GM19468 (cell line): ENCODE measurements around the gene ARAP1.

Source experiments
- ATAC-seq: cut with Tn5 transposase; IDR thresholded peaks from one replicate; pipeline ENCODE4 v1.9.1; 2021; ENCODE audit warnings: mild to moderate bottlenecking, moderate library complexity, moderate number of reproducible peaks; ENCODE audit not compliant: unreplicated experiment; ENCODE audit errors: extremely low read depth

Gene ARAP1

GRCh38 chr11:72709478-72710238 lies 42.5 kb downstream of the ARAP1 start:
- no peak for ATAC-seq

- no peak for ATAC-seq
Observed at GRCh38 chr11:72707032-72707431, 45.2 kb downstream of the ARAP1 start.

GRCh38 chr11:72706579-72706978 lies 45.6 kb downstream of the ARAP1 start:
- ATAC-seq = no peak

DNA sequence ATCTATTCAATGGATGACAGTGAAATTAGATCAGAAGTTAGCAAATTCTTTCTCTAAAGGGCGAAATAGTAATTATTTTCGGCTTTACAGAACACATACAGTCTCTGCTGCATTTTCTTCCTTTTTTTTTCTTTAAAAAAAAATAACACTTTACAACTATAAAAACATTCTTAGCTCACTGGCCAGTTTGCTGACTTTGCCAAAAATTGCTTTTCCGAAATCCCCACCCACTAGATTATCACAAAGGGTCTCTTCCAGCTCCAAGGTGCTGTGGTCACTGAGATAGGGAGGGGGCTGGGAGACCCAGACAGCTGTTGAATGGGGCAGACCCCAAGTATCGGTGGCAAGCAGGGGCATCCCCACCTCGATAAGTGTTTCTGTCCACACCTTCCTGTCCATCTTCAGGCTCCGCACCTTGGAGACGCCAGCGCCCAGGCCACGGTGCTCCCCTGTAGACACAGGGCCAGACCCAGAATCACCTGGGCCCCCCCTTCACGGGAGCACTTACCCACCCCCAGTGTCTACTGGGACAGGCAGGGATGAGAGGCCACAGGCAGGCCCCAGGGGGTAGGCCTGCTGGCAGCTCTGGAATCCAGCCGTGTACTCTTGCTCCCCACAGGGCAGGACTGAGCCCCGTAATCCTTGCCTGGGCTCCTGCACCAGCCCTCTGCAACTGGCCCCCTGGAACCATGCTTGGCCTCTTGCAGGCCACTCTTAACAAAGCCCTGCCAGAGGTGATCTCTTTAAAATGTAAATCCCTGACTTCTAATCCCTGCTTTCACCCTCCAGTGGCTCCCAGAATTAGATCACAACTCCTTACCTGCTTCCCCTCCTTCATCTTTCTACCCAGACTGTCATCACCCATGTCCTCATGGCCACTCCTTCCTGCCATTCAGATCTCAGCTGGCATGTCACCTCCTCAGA lies 46.5 kb downstream of the ARAP1 start:
- ATAC-seq = no peak

GRCh38 chr11:72704783-72705265 lies 47.4 kb downstream of the ARAP1 start:
- ATAC-seq = no peak

GRCh38 chr11:72704028-72704782 lies 48.0 kb downstream of the ARAP1 start:
- no peak for ATAC-seq

DNA sequence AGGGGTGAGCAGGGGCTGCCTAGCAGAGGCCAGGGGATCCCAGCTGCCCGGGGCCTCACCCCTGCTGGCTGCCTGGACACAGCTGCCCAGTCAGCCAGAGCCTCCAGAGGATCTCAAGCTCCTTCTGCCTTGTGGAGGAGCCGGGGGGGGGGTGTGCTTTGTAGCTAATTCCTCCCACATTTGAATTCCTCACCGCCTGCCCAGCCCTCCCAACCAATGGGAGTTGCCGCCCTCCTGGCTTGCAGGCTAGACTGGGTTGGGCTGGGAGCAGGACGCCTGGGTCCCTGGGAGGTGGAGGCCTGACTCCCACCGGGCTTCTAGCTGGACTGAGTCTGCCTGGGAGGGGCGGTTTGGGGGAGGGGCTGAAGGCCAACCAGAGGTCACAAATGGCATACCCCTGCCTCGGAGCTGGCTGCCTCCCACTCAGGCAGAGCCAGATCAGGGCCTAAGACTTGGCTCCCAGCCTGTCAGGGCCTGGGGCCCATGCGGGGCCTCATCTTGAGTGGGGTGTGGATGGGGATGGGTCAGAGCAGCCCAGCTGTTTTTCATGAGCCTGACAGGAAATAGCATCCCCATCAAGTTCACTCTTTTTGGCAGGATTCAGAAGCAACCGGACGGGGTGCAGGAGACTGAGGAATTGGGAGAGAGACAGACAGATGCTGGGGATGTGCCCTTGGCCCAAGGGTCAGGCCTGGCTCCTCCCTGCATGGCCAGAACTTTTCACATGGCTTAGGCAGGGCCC lies 48.8 kb downstream of the ARAP1 start:
- no peak for ATAC-seq

GRCh38 chr11:72702577-72703241 lies 49.5 kb downstream of the ARAP1 start:
- ATAC-seq = no peak

GRCh38 chr11:72702096-72702495 lies 50.1 kb downstream of the ARAP1 start:
- no peak for ATAC-seq

DNA sequence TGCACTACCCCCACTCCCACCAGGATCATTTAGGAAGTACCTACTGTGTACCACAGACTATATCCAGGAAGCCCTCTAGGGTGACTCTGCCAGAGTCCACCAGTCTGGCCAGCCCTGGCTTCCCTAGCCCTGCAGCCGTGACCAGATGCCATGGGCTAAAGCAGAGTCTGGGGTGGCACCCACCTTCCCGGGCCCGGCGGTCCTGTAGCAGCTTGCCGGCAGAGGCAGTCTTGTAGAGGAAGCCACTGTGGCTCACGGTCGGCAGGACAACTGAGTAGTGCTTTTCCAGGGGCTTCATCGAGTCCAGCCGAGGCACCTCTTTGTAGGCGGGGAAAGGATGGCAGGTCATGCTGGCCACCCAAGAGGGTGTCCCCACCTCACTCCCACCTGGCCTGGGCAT lies 50.7 kb downstream of the ARAP1 start:
- no peak for ATAC-seq

DNA sequence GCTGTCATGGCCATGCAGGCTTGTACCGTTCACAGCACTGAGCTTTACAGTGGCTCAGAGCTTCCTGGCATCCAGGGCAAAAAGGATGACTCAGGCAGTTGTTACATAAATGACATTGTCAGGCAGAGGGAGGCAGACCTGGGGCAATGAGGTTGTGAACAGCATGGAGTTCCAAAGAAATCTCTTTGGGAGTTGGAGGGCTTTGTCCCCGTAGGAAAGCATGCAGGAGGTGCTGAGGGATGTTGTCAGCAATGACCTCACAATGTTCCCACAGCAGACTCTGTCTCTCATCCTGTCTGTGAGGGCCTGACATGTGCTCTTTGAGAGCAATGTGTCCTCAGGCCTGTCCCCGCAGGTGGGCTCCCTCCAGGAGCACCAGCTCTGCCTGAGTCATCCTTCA lies 52.1 kb downstream of the ARAP1 start:
- ATAC-seq = no peak

DNA sequence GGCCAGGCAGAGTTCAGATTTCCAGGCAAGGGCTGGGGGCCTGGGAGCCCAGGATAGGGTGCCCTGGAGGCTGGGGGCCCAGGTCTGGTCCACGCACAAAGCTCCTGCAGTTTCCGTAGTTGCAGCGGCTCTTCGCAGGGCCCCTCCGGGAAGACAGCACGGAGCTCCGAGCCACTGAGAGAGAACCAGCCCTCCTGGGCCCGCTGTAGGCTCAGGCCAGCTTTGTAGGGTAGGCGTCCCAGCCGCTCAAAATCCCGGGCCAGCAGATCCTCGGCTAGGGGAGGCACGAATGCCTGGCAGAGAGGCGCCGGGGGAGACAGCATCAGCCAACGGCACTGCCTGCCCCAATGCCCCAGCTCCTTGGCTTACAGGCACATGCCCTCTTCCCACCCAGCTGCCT lies 54.4 kb downstream of the ARAP1 start:
- no peak for ATAC-seq

- no peak for ATAC-seq
Observed at GRCh38 chr11:72696866-72697700, 55.1 kb downstream of the ARAP1 start.

GRCh38 chr11:72695354-72695753 lies 56.9 kb downstream of the ARAP1 start:
- no peak for ATAC-seq

DNA sequence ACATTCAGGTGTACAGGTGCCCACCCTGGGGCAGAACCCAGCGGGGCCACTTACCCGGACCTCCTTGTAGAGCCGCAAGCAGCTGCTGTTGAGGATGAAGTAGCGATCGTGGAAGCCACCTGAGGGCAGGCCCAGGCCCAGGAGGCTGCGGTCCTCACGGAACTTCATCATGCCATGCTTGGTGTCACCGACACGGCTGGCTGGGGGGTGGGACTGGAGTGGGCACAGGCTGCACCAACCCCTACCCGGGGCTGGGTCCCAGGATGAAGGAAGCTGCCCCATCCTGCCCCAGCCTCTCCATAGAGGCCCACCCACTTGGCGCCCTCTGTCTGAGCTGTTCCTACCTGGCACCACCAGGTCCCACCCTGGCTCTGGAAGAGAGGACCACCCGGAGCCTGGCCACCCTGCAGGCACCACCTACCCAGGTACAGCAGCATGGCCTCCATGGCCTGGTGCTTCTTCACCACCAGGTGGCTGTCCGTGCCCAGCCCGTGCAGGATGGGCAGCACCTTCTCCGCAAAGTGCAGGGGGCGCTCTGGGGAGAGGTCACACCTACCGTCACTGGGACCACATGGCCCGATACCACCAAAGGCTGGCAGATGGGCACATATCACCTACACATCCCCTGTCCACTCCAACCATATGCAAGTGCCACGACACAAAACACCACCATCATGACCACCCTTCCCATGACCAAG lies 58.8 kb downstream of the ARAP1 start:
- ATAC-seq = no peak

- no peak for ATAC-seq
Observed at GRCh38 chr11:72692498-72693237, 59.5 kb downstream of the ARAP1 start.

GRCh38 chr11:72690166-72690565 lies 62.0 kb downstream of the ARAP1 start:
- ATAC-seq = no peak
